GM15510 (cell line): ENCODE results near the gene KRT78.

ENCODE experiments used
- POLR2A ChIP-seq: IDR thresholded peaks from 3 replicates; pipeline ENCODE4 v1.6.1; 2011; ENCODE audit warnings: borderline replicate concordance; ENCODE audit not compliant: insufficient read length; ENCODE audit errors: extremely low read depth

The KRT78 gene

GRCh38 chr12:52795694-52796428 lies 52.9 kb downstream of the KRT78 start, which contains the start of gene KRT3:
Gene KRT3 (minus strand): TSS chr12:52796117. CDS start chr12:52796042, 75 bp downstream.
- no peak for TF ChIP-seq POLR2A

- TF ChIP-seq POLR2A = no peak
These were observed 54.1 kb downstream of the KRT78 start for GRCh38 chr12:52794479-52795331.

GRCh38 chr12:52792185-52793029 lies 56.4 kb downstream of the KRT78 start:
- no peak for TF ChIP-seq POLR2A

- no peak for TF ChIP-seq POLR2A
These were observed 57.3 kb downstream of the KRT78 start for GRCh38 chr12:52791271-52792184.

- TF ChIP-seq POLR2A = no peak
These were observed 58.1 kb downstream of the KRT78 start for GRCh38 chr12:52790427-52791270.

GRCh38 chr12:52789637-52790426 lies 59.0 kb downstream of the KRT78 start:
- TF ChIP-seq POLR2A = no peak

- TF ChIP-seq POLR2A = no peak
These were observed 59.7 kb downstream of the KRT78 start for GRCh38 chr12:52788876-52789636.

GRCh38 chr12:52788192-52788875 lies 60.5 kb downstream of the KRT78 start:
- TF ChIP-seq POLR2A = no peak
